Mucosa of descending colon (tissue), 3 donors: Measurements from ENCODE around the gene AQP5. TPM values are rescaled to one million over a fixed set of nuclear protein-coding genes. Genes with fewer than 3 reads are reported as not detected.
A peak's percentile ranks its signal among the peaks of the same experiment; 100 is the strongest.
"Not testable (repeated sequence)": the region's sequence is repeated elsewhere in the genome, so short reads cannot be mapped to it uniquely, and the experiment has no call there.

Source experiments
- ATAC-seq: fragments of 200-7000 bp; cut with Tn5 transposase; one replicate; pipeline ENCODE4 v1.9.1; 2020; ENCODE audit warnings: mild to moderate bottlenecking, moderate library complexity
- DNase-seq, 3 donors: peaks; one replicate each; pipeline ENCODE4 v3.0.0-alpha.2; 2020
- H3K36me3 ChIP-seq: fragments of 200-600 bp; one replicate; pipeline ENCODE4 v1.8.0; 2021; ENCODE audit warnings: low read depth, mild to moderate bottlenecking
- H3K4me1 ChIP-seq: fragments of 200-600 bp; one replicate; pipeline ENCODE4 v1.8.0; 2021; ENCODE audit warnings: low read depth, mild to moderate bottlenecking
- H3K4me3 ChIP-seq: fragments of 200-600 bp; one replicate; pipeline ENCODE4 v1.8.0; 2021; ENCODE audit warnings: mild to moderate bottlenecking
- H3K9me3 ChIP-seq: fragments of 200-600 bp; one replicate; pipeline ENCODE4 v1.8.0; 2021; ENCODE audit warnings: mild to moderate bottlenecking
- intact Hi-C, 2 donors: fragments of 100-400 bp; cut with DNase I in 1 of 2; cut with micrococcal nuclease in 1 of 2; formaldehyde crosslinking; loops; one replicate each; pipeline versions ENCODE4 v1.11.0 to v1.11.1; 2022; cut with DNase I, micrococcal nuclease
- total RNA-seq, 3 donors: library from RNA; stranded (reverse); fragmentation: NEBNext Ultra II Directional in 2 of 3; extraction: Animal tissue kit (Norgen Biotek cat#: 25700) in 2 of 3; gene quantifications; one replicate each; pipeline versions ENCODE4 v1.2.1 to v1.2.4, GENCODE V29; 2021 to 2023
- TF ChIP-seq, protein P1 (sequence below): fragments of 200-600 bp; IDR thresholded peaks from one replicate; pipeline ENCODE4 v1.8.0; 2022; ENCODE audit warnings: antibody characterized with exemption, mild to moderate bottlenecking
- donor health status: DM: no; HTN: no; CAD: no; lungs with moderate emphysema.
- donor health status: DM: no; HTN: no; CAD: no.
- donor health status: DM: no; HTN: yes; CAD: no.

The AQP5 gene
- total RNA-seq, 3 donors from 2014 or later = not detected

DNA sequence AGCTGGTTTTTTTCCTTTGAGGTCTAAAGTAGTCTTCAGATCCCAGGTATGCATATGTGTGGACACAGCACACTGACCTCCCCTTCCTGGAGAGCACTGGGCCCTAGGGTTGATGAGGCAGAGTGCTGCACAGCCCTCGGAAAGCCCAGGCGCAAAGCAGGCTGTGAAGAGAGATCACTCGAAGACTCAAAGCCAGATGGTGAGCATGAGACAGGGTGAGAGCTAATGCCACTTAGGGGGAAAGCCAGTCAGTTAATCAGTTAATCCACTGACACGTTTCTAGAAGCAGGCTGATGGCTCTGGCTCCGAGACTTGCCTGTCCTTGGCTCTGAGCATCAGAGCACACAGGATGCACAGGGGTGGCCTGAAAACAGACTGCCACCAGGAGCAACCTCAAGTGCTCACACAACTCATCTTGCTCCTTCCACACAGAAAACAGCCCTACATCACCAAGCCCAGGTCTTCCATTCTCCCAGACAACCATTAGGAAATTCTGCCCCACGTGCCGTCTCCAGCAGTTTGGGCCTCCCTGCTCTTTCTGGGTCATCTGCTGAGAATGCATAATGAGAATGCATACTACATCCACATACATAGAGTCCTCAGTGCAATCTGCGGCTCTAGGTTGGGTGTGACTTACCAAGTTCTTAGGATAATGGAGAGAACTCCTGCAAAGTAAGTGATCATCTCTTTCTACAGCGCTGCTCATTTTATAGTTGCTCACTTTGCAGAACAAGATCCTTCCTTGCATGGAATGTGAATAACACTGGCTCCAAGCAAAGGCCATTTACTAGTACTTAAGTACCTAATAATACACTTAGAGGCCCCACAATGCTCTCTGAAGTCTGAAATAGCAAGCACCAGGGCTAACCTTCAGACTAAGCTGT lies 23.0 kb downstream of the AQP5 start:
- peak; percentile 15 for ATAC-seq

DNA sequence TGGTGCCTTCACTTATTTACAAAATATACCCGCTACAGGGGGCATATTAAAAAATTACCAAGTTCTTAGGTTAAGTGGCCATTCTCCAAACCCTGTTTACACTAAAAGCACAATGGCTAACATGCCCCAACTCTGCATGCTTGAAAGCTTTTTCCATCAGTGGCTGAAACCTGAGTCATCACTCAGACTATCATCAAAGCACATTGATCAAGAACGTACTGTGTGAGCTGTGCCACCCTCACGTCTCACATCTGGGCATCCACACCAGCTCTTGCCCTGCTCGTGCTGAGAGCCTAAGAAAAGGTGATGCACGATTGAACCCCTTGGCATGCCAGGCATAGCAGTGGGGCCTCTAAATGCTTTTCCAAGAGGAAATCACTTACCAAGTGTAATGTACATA lies 24.3 kb downstream of the AQP5 start:
- DNase-seq (no peak), ATAC-seq (no peak)
- Histone ChIP-seq H3K4me1 (no peaks in the 10 kb centered on the region), H3K4me3 (no peak overlapping the region), H3K9me3 (no peaks in the 10 kb centered on the region), H3K36me3 (no peaks in the 10 kb centered on the region)
- TF ChIP-seq, protein P1, sequence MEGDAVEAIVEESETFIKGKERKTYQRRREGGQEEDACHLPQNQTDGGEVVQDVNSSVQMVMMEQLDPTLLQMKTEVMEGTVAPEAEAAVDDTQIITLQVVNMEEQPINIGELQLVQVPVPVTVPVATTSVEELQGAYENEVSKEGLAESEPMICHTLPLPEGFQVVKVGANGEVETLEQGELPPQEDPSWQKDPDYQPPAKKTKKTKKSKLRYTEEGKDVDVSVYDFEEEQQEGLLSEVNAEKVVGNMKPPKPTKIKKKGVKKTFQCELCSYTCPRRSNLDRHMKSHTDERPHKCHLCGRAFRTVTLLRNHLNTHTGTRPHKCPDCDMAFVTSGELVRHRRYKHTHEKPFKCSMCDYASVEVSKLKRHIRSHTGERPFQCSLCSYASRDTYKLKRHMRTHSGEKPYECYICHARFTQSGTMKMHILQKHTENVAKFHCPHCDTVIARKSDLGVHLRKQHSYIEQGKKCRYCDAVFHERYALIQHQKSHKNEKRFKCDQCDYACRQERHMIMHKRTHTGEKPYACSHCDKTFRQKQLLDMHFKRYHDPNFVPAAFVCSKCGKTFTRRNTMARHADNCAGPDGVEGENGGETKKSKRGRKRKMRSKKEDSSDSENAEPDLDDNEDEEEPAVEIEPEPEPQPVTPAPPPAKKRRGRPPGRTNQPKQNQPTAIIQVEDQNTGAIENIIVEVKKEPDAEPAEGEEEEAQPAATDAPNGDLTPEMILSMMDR = no peak
- intact Hi-C loops = no loop called here

More for the DNA sequence above, 23.0 kb downstream of the AQP5 start:
- no peak for DNase-seq
- no peaks in the 10 kb centered on the region for H3K4me1 ChIP-seq
- no peak overlapping the region for H3K4me3 ChIP-seq
- no peaks in the 10 kb centered on the region for H3K9me3 ChIP-seq
- TF ChIP-seq, protein P1 = no peak
- H3K36me3 ChIP-seq = no peaks in the 10 kb centered on the region
- intact Hi-C loops = no loop called here

DNA sequence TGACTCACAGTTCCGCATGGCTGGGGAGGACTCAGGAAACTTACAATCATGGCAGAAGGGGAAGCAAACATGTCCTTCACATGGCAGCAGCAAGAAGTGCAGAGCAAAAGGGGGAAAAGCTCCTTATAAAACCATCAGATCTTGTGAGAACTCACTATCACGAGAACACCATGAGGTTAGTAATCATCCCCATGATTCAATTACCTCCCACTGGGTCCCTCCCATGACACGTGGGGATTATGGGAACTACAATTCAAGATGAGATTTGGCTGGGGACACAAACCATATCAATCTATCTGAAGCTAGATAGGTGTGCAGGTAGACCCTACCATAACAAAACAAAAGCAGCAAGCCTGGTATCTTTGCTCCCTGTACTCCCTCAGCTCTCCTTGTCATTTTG lies 24.8 kb downstream of the AQP5 start:
- H3K4me3 ChIP-seq, intact Hi-C loops, DNase-seq, ATAC-seq, H3K4me1 ChIP-seq, H3K9me3 ChIP-seq, H3K36me3 ChIP-seq: not testable (repeated sequence)

DNA sequence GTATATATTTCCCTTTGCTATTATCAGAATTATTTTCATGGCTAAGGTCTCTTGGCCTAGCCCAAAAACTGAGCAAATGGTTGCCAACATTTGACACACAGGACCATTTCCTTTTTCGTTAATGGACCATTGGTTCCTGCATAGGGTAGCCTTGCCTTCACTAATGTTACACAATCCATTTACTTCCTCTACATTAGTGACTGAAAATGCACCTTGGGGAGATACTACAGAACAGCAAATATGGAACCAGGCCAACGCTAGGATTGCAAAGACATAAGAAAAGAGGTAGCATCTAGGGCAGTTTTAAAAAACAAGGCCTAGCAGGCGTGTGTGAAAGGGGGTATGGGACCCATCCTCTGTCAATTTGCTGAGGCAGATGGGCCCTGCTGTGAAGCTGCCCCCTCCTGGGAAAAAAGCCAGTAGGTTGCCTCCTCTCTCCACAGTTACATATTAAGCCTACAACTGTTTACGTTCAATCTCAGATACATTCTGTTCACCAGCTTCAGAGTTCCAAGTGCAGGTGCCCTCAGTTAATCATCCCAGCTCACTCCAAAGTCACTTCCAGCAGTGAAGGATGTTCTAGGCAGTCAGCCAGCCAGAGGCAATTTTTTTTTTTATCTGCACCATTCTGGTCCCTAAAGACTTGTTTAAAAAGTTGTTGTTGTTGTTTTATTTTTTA lies 26.1 kb downstream of the AQP5 start:
- H3K36me3 ChIP-seq = no peaks in the 10 kb centered on the region
- DNase-seq = no peak
- TF ChIP-seq, protein P1 = no peak
- no peaks in the 10 kb centered on the region for H3K4me1 ChIP-seq
- no peak overlapping the region for H3K4me3 ChIP-seq
- intact Hi-C loops = no loop called here
- H3K9me3 ChIP-seq = no peaks in the 10 kb centered on the region
- ATAC-seq = peak; percentile 33

DNA sequence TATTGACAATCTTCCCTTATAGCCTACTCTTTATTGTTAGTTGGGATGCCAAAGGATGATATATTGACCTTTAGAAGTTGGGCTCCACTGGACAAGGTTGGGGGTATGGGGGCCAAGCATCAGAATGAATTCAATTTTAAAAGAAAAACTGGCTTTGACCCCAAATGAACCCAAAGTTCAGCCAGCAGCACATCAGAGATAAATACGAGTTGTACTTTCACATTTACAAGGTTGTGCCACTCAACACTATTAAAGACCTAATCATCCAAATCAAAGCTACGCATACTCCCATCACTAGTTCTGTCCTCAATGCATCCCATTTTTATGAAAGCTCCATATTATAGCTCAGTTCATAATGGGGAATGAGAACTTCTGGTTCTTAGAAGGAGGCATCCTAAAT lies 27.7 kb downstream of the AQP5 start:
- H3K4me1 ChIP-seq, H3K9me3 ChIP-seq, H3K4me3 ChIP-seq, intact Hi-C loops, ATAC-seq, H3K36me3 ChIP-seq, DNase-seq: not testable (repeated sequence)

DNA sequence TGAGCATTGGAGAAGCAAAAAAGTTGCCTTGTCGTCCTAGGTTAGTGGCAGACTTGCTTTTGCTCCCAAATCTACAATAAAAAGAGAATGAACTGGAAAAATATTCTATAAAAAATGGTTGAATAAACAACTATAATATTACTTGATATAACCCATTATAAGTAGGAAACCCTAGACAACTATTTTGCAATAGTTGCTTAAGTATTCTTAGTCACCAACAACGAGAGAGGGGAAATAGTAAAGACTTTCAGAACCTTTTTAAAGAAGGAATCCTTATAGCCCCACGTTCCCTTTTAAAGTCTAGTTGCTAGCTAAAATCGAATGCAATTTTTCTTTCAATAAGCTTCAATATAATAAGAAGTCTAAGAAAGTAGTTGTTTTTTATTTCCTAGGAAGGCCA lies 28.6 kb downstream of the AQP5 start:
- Histone ChIP-seq H3K9me3 (no peaks in the 10 kb centered on the region), H3K4me3 (no peak overlapping the region), H3K4me1 (no peaks in the 10 kb centered on the region), H3K36me3 (no peaks in the 10 kb centered on the region)
- ATAC-seq (no peak), DNase-seq (no peak)
- intact Hi-C loops = no loop called here
- TF ChIP-seq, protein P1 = no peak
